Iris pigment epithelial cell (primary cell): ENCODE data around the gene SERPINH1.

Experiments
- DNase-seq: peaks from one replicate; pipeline ENCODE4 v3.0.0-alpha.2; 2011; ENCODE audit warnings: low read depth

Gene SERPINH1

GRCh38 chr11:75532200-75533048, 29.6 kb upstream of the SERPINH1 start:
- peak; percentile 25 for DNase-seq

- DNase-seq = no peak
Observed at GRCh38 chr11:75533896-75534258, 28.2 kb upstream of the SERPINH1 start.

GRCh38 chr11:75534259-75535069, 27.6 kb upstream of the SERPINH1 start:
- no peak for DNase-seq

GRCh38 chr11:75535071-75535470, 27.0 kb upstream of the SERPINH1 start:
- DNase-seq = no peak

GRCh38 chr11:75536786-75537641, 25.0 kb upstream of the SERPINH1 start:
- peak; percentile 38 for DNase-seq

GRCh38 chr11:75537740-75538139, 24.3 kb upstream of the SERPINH1 start:
- no peak for DNase-seq

GRCh38 chr11:75538150-75538942, 23.7 kb upstream of the SERPINH1 start:
- DNase-seq = no peak

- DNase-seq = no peak
Observed at GRCh38 chr11:75539459-75540334, 22.4 kb upstream of the SERPINH1 start.

- DNase-seq = no peak
Observed at GRCh38 chr11:75541193-75542087, 20.6 kb upstream of the SERPINH1 start.

GRCh38 chr11:75542088-75542438, 20.0 kb upstream of the SERPINH1 start:
- DNase-seq = no peak

GRCh38 chr11:75543806-75544205, 18.2 kb upstream of the SERPINH1 start:
- no peak for DNase-seq

GRCh38 chr11:75547177-75547576, 14.9 kb upstream of the SERPINH1 start:
- no peak for DNase-seq

GRCh38 chr11:75547617-75548058, 14.4 kb upstream of the SERPINH1 start:
- DNase-seq = peak; percentile 52

GRCh38 chr11:75548595-75549272, 13.3 kb upstream of the SERPINH1 start:
- no peak for DNase-seq

- no peak for DNase-seq
Observed at GRCh38 chr11:75549370-75549958, 12.6 kb upstream of the SERPINH1 start.

GRCh38 chr11:75553182-75553581, 8.9 kb upstream of the SERPINH1 start:
- no peak for DNase-seq

GRCh38 chr11:75553889-75554257, 8.2 kb upstream of the SERPINH1 start:
- DNase-seq = no peak

- peak; percentile 99 for DNase-seq
Observed at GRCh38 chr11:75554258-75555022, 7.6 kb upstream of the SERPINH1 start.
